Measurements from ENCODE around the gene DAP.

DAP gene

DNA sequence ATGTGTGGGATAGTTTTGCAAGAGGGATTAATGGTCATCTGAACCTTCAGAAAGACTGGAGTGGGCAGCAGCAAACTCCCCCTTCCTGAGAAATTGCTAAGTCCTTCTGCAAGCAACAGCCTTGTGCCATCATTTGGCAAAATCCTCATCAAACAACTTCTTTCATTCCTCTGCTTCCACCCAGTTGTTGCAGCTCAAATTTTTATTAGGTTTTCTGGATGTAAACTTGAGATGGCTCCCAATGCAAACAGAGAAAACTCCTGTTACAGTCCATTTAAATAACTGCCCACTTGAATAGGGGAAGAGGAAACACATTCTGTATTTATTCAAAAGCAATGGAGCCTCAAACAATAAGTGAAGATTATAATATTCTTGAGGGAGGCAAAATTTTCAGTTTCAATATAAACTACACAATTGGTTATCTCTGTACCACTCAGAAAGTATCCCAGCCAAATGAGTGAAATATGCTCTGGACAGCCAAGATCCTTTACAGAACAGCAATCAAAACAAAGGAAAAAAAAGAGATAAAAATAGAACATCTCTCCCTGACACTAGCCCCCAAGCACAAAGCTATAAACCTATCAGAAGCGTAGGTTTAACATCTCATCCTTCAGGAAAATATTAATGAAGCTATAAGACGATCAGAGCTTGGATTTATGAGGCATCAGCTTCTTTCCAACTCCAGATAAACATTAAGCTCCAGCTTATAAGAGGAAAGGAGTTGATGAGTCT is 17.3 kb upstream of the DAP start:
- TF ChIP-seq, protein P1, sequence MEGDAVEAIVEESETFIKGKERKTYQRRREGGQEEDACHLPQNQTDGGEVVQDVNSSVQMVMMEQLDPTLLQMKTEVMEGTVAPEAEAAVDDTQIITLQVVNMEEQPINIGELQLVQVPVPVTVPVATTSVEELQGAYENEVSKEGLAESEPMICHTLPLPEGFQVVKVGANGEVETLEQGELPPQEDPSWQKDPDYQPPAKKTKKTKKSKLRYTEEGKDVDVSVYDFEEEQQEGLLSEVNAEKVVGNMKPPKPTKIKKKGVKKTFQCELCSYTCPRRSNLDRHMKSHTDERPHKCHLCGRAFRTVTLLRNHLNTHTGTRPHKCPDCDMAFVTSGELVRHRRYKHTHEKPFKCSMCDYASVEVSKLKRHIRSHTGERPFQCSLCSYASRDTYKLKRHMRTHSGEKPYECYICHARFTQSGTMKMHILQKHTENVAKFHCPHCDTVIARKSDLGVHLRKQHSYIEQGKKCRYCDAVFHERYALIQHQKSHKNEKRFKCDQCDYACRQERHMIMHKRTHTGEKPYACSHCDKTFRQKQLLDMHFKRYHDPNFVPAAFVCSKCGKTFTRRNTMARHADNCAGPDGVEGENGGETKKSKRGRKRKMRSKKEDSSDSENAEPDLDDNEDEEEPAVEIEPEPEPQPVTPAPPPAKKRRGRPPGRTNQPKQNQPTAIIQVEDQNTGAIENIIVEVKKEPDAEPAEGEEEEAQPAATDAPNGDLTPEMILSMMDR (IDR thresholded peaks at IDR 0.05; ENCODE audit: borderline replicate concordance, insufficient read depth, low read depth, low read length): no peak
- H3K4me3 ChIP-seq (ENCODE audit: low read depth, low read length): no peak overlapping the region

DNA sequence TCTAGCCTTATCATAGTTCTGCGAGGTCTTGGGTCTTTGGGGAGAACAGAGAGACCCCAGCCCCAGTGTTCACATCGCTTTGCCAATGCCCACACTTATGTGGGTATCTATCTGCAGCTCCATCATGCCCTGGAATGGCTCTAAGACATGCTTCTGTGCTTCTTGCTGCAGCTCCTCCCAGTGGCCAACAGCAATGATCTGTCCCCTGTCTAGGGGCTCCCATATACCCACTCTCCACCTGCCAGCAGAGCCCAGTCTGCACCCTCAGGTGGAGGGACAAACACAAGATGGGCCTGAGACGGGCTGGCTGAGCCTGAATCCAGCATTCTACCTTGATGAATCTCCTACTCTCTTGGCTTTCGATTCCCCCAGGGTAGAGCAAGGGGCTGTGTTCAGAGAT is 14.6 kb upstream of the DAP start:
- no peak overlapping the region for H3K4me3 ChIP-seq (ENCODE audit: low read depth, low read length)
- TF ChIP-seq, protein P1 (IDR thresholded peaks at IDR 0.05; ENCODE audit: borderline replicate concordance, insufficient read depth, low read depth, low read length): peak; percentile 13; the same call in 1 of the 2 replicates

DNA sequence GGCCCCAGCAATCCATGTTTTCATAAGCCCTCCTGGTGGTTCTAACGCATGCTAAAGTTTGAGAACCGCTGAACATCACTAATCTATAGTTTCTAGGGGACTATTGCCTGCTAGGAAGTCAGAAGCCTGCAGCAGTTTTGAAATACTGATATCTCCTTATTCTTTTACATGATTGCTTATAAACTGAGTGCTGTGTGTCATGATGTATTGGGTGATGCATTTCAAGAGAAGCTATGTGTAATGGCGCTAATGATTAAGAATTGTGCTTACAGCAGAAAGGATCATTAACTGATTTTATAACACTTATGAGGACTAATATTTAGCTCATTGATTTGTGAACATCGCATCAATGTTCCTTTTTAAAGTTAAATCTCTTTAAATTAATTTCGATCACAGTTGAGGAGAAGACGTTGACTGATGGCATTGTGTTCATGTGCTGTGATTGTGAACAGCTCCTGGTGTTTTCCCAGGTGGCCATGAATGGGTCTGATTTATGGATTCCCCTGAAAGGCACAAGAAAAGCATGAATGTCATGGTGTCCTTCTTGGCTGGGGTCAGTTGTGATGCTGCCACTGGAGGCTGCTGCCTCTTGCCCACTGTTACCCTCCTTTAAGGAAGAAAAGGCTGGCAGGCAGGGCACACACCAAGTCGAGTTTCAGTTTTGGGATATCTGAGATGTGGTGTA is 12.0 kb upstream of the DAP start:
- TF ChIP-seq, protein P1 (IDR thresholded peaks at IDR 0.05; ENCODE audit: borderline replicate concordance, insufficient read depth, low read depth, low read length): no peak
- no peak overlapping the region for H3K4me3 ChIP-seq (ENCODE audit: low read depth, low read length)

DNA sequence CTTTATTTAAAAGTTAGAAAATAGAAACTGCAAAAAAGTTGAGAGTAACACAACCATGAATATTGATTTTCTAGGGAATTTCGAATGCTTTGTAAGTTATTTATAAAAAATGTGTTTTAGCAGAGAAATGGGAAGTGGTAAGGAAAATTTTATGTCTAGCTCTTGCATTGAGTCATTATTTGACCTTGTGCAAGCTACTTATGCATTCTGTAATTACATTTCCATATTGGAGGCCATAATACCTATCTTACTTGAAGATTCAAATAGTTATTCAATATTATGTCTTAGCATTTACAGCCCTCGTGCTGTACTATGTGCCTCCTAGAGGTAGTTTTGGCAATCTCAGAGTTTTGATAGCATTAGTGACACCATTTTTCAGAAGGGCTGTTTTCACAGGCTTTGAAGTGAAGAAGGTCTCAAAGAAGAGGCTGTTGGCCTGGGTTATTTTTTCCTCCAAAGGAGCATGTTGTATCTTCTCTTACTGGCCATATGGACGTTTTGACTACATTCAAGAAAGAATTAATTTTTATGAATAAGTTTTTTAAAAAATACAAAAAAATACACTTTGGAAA is 7.4 kb upstream of the DAP start:
- H3K4me3 ChIP-seq (ENCODE audit: low read depth, low read length): no peak overlapping the region
- TF ChIP-seq, protein P1 (IDR thresholded peaks at IDR 0.05; ENCODE audit: borderline replicate concordance, insufficient read depth, low read depth, low read length): no peak

DNA sequence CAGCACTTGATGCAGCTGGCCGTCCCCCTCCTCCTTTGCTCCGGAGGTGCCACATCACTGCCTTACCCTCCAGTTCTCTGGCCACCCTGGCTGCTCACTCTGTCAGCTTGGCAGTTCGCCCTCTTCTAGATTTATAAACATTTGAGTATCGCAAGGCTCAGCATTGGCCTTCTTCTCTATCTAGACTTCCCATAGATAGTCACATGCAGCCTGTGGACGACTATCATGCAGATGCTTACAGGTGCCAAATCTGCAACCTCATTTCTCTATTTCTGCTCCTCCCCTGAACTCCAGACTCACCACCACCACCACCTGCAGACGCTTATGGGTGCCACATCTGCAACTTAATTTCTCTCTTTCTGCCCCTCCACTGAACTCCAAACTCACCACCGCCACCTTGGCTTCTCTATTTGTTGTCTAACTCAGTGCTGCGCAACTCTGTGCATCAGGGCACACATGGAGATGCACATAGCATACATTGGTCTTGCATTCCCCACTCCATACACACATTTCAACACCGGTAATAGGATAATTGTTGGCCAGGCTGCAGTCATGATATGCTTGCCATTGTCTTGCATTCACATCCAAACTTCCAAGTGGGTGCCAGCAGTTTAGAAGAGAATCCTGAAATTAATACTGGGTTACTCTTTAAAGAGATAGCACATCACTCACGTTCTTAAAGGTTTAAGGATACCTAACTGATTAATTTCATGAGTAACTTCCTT is 1.9 kb upstream of the DAP start:
- H3K4me3 ChIP-seq (ENCODE audit: low read depth, low read length): no peak overlapping the region
- TF ChIP-seq, protein P1 (IDR thresholded peaks at IDR 0.05; ENCODE audit: borderline replicate concordance, insufficient read depth, low read depth, low read length): no peak

DNA sequence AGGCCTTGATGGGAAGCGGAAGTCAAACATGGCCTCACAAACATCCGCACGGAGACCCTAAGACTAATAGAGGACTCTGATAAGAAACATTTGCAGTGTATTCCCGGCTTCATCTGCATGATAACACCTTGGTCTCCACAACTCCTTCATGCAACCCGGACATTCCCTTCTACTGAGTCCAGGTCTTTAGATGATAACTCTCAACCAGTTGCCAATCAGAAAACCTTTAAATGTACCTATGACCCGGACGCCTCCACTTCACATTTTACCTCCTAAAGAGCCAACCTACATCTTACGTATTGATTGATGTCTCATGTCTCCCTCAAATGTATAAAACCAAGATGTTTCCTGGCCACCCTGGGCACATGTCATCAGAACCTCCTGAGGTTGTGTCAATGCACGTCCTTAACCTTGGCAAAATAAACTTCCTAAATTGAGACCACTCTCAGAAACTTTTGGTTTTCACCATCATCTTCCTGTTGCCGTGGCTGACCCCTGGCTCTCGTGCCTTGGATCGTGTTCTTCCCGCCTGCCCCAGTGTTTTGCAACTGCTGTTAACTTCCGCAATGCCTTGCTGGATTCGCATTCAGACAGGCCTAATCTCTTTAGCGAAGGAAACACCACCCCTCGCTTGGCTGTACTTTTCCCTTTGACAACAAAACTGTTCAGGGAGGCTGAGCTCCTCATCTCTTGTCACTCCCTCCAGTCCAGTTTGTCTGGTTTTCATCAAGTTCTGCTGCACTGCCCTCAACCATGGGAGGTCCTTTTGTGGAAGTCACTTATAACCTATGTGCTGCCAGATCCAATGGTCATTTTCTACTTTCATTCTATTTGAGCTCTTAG is 1.1 kb upstream of the DAP start:
- TF ChIP-seq, protein P1 (IDR thresholded peaks at IDR 0.05; ENCODE audit: borderline replicate concordance, insufficient read depth, low read depth, low read length): no peak
- H3K4me3 ChIP-seq (ENCODE audit: low read depth, low read length): peak overlapping the region; percentile 74

All from GM12875 (cell line).